Non-pigmented ciliary epithelial cell (primary cell): Measurements from ENCODE around the gene NOL11.
"Not testable (repeated sequence)": the region's sequence is repeated elsewhere in the genome, so short reads cannot be mapped to it uniquely, and the experiment has no call there.

Experiments used
- DNase-seq: peaks from one replicate; pipeline ENCODE4 v3.0.0-alpha.2; 2010; ENCODE audit warnings: low read depth

Gene NOL11

GRCh38 chr17:67708378-67708777 is 9.4 kb upstream of the NOL11 start:
- no peak for DNase-seq

DNA sequence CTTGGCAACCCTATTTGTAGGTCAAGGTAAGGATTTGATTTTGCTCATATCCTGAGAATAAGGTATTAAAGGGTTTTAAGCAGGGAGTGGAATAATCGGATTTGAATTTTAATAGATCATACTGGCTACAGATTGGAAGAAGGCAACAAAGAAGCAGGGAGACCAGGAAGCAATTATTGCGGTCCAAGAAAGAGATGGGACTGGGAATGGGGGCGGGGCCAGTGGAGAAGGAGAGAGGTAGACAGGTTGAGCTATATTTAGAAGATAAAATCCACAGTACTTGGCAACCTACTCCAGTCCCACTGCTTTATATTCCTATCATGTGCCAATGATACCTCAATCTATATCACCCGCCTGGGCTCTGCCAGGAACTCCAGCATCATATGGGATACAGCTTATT is 5.8 kb upstream of the NOL11 start:
- DNase-seq, result no peak

DNA sequence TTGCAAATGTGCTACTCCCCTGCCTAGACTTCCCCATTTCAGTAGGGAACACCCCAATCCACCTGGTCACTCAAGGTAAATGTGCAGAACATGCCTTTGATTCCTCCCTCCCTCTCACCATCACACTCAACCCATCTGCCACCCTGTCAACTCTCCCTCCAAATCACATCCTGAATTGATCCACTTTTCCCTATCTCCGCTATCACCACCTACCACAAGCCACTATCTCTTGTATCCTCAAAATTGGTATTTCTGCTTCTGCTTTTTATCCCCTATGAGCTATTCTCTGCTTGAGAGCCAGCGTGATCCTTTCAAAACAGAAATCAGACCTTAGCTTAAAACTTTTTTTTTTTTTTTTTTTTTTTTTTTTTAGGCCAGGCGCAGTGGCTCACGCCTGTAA is 5.4 kb upstream of the NOL11 start:
- DNase-seq, result no peak

DNA sequence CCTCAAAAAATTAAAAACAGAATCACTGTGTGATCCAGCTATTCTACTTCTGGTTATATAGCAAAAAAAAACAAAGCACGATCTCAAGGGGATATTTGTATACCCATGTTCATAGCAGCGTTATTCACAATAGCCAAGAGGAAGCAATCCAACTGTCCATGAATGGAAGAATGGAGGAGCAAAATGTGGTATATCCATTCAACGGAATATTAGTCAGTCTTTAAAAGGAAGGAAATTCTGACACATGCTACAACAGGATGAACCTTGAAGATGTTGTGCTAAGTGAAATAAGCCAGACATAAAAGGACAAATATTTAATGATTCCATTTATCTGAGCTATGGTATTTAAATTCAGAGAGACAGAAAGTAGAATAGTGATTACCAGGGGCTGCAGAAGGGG is 4.6 kb upstream of the NOL11 start:
- no peak for DNase-seq

DNA sequence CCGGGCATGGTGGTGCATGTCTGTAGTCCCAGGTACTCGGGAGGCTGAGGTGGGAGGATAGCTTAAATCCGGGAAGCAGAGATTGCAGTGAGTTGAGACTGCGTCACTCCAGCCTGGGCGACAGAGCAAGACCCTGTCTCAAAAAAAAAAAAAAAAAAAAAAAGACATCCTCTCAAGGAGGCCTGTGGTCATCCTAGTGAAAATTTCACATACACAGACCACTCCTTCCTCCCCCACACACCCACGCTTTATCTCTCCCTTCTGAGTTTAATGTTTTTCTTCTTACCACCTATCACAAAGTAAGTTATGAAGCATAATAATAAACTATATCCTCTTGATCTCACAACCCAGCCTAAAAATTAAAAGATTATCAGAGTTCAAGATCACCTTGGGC is 1.3 kb upstream of the NOL11 start:
- DNase-seq, result no peak

- DNase-seq, result no peak
Measured at GRCh38 chr17:67717192-67717623, 528 bp upstream of the NOL11 start.

DNA sequence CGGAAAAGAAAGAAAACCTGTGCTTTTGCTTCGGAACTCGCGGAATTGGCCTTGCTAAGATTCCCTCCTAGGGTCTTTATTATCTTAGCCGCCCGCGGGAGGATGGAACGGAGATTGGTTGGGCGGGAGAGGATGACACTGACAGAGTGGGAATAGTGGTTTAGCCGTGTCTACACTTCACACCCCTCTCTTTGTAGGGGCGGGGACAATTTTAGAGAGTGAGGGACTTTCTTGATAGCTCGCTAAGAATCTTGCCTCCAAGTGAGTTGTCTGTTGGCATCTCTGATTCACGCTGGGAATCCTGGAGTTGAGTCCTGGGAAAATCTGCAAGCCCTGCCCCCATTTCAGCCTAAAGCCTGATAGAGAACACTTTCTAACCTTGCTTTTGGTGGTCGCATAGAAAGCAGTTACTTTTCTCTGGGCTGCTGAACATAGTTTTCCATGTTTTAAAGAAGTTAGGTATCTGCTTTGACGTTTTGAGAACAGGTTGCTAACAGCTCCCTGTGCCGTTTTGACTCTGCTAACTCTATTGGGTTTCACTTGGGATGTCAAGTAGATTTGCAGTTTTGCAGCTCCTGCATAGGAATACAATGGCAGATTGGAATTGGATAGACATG is 697 bp downstream of the NOL11 start:
- DNase-seq, result no peak

GRCh38 chr17:67725373-67725791 is 7.6 kb downstream of the NOL11 start:
- no peak for DNase-seq

- DNase-seq, result no peak
Measured at GRCh38 chr17:67725807-67726206, 8.1 kb downstream of the NOL11 start.

GRCh38 chr17:67727152-67728039 is 9.7 kb downstream of the NOL11 start:
- DNase-seq, result not testable (repeated sequence)

DNA sequence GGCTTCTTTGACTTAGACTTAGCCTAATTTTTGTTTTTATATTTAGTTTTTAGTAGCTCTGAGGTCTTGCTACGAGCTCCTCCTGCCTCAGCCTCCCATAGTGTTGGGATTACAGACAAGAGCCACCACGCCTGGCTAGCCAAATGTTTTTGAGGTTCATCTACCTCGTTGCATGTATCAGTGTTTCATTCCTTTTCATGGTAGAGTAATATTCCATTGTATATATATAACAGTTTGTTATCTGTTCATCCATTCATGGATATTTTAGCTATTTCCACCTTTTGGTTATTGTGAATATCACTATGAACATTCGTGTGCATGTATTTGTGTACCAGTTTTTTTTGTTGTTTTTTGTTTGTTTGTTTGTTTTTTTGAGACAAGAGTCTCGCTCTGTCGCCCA is 12.2 kb downstream of the NOL11 start:
- DNase-seq, result no peak

DNA sequence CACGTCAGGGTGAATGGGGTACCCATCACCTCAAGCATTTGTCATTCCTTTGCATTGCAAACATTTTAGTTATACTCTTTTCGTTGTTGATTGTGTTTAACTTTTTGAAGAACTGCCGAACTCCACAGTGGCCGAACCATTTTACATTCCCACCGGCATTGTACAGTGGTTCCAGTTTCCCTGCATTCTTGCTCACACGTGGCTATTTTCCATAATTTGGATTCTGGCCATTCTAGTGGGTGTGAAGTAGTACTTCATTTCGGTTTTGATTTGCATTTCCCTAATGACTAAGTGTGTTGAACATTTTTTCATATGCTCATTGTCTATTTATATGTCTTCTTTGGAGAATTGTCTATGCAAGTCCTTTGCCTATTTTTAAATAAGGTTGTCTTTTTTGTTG is 13.0 kb downstream of the NOL11 start:
- DNase-seq, result no peak

GRCh38 chr17:67733449-67733848 is 15.7 kb downstream of the NOL11 start:
- no peak for DNase-seq

DNA sequence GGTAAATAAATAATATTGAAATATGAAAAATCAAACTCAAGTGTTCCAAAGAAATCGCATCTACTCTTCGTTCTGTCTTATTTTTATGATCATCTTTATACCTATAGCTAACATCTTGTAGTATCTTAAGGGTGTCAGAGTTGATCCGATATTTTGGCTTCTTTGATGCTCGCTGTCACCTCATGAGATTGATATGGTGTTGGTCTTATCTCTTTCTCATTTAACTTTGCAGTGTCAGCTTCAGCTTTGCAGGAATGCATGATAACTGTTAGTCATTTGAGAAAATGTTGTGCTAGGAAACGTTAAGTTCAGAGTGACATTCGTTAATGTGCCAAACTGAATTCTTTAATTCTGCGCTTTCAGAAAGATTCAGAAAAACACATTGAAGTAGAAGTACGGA is 19.4 kb downstream of the NOL11 start:
- DNase-seq, result no peak

DNA sequence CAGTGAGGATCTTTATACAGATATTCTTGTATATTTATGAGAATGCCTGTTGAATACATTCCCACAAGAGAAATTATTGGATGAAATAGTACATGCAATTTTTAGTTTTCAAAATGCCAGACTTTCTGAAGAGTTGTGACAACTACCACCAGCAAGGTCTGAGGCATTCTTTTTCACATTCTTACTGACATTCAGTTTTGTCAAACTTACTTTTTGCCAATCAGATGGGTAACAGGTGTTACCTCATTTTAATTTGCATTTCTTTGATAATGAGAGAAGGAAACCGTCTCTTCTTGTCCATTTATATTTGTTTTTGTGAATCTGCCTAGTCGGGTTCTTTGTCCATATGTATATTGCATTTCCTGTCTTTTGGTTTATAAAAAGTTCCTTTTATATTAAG is 24.3 kb downstream of the NOL11 start:
- no peak for DNase-seq

GRCh38 chr17:67746704-67747571 is 29.2 kb downstream of the NOL11 start:
- DNase-seq, result no peak

DNA sequence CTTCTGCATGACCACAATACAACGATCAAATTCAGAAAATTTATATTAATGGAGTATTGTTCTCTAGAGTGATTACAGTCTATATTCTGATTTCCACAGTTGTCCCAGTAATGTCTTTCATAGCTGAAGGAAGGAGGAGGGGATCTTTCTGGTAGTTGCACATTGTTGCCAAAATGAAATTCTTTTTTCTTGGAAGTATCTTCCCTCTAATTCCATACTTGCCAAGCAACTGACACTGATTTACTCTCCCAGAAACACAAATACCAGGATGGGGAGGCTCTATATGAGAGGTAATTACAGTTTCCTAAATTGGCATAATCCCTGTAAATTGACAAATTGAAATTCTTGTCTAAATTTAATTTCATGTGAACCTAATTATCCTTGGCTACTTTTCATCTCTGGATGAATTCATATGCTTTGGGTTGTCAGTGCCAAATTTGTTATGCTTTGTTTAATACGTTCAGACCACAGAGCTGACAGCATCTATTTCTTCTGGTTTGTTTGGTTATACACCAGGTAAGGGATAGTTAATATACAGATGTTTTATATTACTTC is 30.0 kb downstream of the NOL11 start:
- DNase-seq, result no peak

GRCh38 chr17:67750067-67750466 is 32.3 kb downstream of the NOL11 start:
- DNase-seq, result no peak

GRCh38 chr17:67751101-67752074 is 33.7 kb downstream of the NOL11 start:
- DNase-seq, result no peak

GRCh38 chr17:67752160-67752559 is 34.4 kb downstream of the NOL11 start:
- DNase-seq, result not testable (repeated sequence)

GRCh38 chr17:67753026-67753425 is 35.3 kb downstream of the NOL11 start:
- no peak for DNase-seq
